Endothelial cell of umbilical vein (primary cell): ENCODE measurements around the gene MAPK9. TPM values are rescaled to one million over a fixed set of nuclear protein-coding genes. Genes with fewer than 3 reads are reported as not detected.

Experiments used
- BruUV-seq: library from RNA; stranded (reverse); fragments of 400-500 nt; replicated peaks from 2 replicates; lab custom pipeline; 2021; lab: Mats Ljungman, UMichigan
- CTCF ChIA-PET: fragments of 300-600, 350-600 bp; sonication (Branson Sonifier 250); formaldehyde crosslinking; loops from one replicate; lab custom pipeline; 2021; ENCODE audit warnings: antibody characterized with exemption, inconsistent platforms; lab: Charles Lee
- POLR2A ChIA-PET: fragments of 300-600, 350-600 bp; sonication (Branson Sonifier 250); formaldehyde crosslinking; loops from one replicate; lab custom pipeline; 2021; ENCODE audit warnings: antibody characterized with exemption, inconsistent platforms; lab: Charles Lee
- DNase-seq: peaks from one replicate; pipeline ENCODE4 v3.0.0-alpha.2; 2011; ENCODE audit warnings: low read depth, low spot score
- FAIRE-seq: peaks from 2 replicates; lab custom pipeline; 2011; peaks lifted over from hg19 to GRCh38; lab: Jason Lieb, UNC
- H2AFZ ChIP-seq: 2 replicates; pipeline ENCODE4 v1.6.0; 2012; ENCODE audit warnings: low read depth, low read length, control low read depth, inconsistent platforms
- H3K27ac ChIP-seq: 2 replicates; pipeline ENCODE4 v1.5.1; 2011; ENCODE audit warnings: low read depth, mild to moderate bottlenecking, control low read depth, low read length, moderate library complexity; ENCODE audit not compliant: insufficient read depth
- H3K27me3 ChIP-seq, 2 experiments: 2 replicates each; pipeline versions ENCODE4 v1.6.0 to v1.6.1; 2011; ENCODE audit warnings: low read length in 2 of 2, mixed read lengths in 1 of 2; ENCODE audit not compliant: control insufficient read depth in 2 of 2, insufficient read depth in 2 of 2
- H3K36me3 ChIP-seq, 2 experiments: 2 replicates in 1 of 2; 3 replicates in 1 of 2; pipeline ENCODE4 v1.5.1; 2011; ENCODE audit warnings: low read length in 2 of 2, mild to moderate bottlenecking in 1 of 2, moderate library complexity in 1 of 2; ENCODE audit not compliant: control insufficient read depth in 2 of 2, insufficient read depth in 2 of 2; ENCODE audit errors: extremely low read depth in 1 of 2
- H3K4me1 ChIP-seq: 3 replicates; pipeline ENCODE4 v1.5.1; 2011; ENCODE audit warnings: mild to moderate bottlenecking, low read length; ENCODE audit not compliant: control insufficient read depth, insufficient read depth; ENCODE audit errors: extremely low read depth
- H3K4me2 ChIP-seq: 2 replicates; pipeline ENCODE4 v1.6.1; 2011; ENCODE audit warnings: low read length, control low read depth, mixed read lengths; ENCODE audit not compliant: insufficient read depth
- H3K4me3 ChIP-seq, 3 experiments: fragments of 200-600 bp in 1 of 3; sonication (generic), shearing (Covaris generic) in 1 of 3; replicated peaks in 1 of 3; 2 replicates each; pipeline ENCODE4 v1.5.1; 2011 to 2016; ENCODE audit warnings: control low read depth in 3 of 3, low read length in 3 of 3, mild to moderate bottlenecking in 2 of 3, inconsistent platforms in 1 of 3, low read depth in 1 of 3, moderate library complexity in 1 of 3; ENCODE audit not compliant: insufficient read depth in 1 of 3
- H3K79me2 ChIP-seq: 2 replicates; pipeline ENCODE4 v1.6.0; 2012; ENCODE audit warnings: low read length, inconsistent platforms; ENCODE audit not compliant: control insufficient read depth, insufficient read depth
- H3K9ac ChIP-seq: replicated peaks from 2 replicates; pipeline ENCODE3; 2011; ENCODE audit warnings: low read length, control low read depth; ENCODE audit not compliant: insufficient read depth; ENCODE audit errors: extremely low read depth
- H3K9me1 ChIP-seq: replicated peaks from 3 replicates; pipeline ENCODE4 v1.6.0; 2011; ENCODE audit warnings: mild to moderate bottlenecking, low read length; ENCODE audit not compliant: control insufficient read depth, insufficient read depth; ENCODE audit errors: extremely low read depth
- H3K9me3 ChIP-seq: replicated peaks from 2 replicates; pipeline ENCODE4 v1.5.1; 2012; ENCODE audit warnings: low read length, inconsistent platforms; ENCODE audit not compliant: control insufficient read depth, insufficient read depth
- H4K20me1 ChIP-seq: replicated peaks from 2 replicates; pipeline ENCODE3; 2011; ENCODE audit warnings: mild to moderate bottlenecking, low read length; ENCODE audit not compliant: control insufficient read depth, insufficient read depth; ENCODE audit errors: extremely low read depth
- EZH2 ChIP-seq: IDR thresholded peaks from 2 replicates; pipeline ENCODE4 v1.6.1; 2012; ENCODE audit warnings: borderline replicate concordance, low read depth, mild to moderate bottlenecking, moderate library complexity, low read length, inconsistent platforms; ENCODE audit not compliant: severe bottlenecking
- FOS ChIP-seq: IDR thresholded peaks from 2 replicates; pipeline ENCODE4 v1.6.1; 2011; ENCODE audit warnings: mild to moderate bottlenecking, low read length, moderate library complexity, borderline replicate concordance; ENCODE audit not compliant: insufficient read depth
- GATA2 ChIP-seq: IDR thresholded peaks from 2 replicates; pipeline ENCODE4 v1.7.0; 2011; ENCODE audit warnings: low read depth, mild to moderate bottlenecking, moderate library complexity, mixed read lengths, low read length; ENCODE audit not compliant: insufficient read length, insufficient read depth
- JUN ChIP-seq: IDR thresholded peaks from 2 replicates; pipeline ENCODE4 v1.6.1; 2011; ENCODE audit warnings: borderline replicate concordance, low read depth; ENCODE audit not compliant: insufficient read length, insufficient read depth
- MAX ChIP-seq: IDR thresholded peaks from 2 replicates; pipeline ENCODE4 v1.6.1; 2011; ENCODE audit not compliant: insufficient read depth, insufficient read length
- MYC ChIP-seq: IDR thresholded peaks from one replicate; pipeline ENCODE4 v1.6.1; 2011; ENCODE audit warnings: mild to moderate bottlenecking, low read depth, low read length
- POLR2A ChIP-seq: IDR thresholded peaks from 2 replicates; pipeline ENCODE4 v1.6.1; 2012; ENCODE audit warnings: low read depth, mild to moderate bottlenecking, control low read depth, low read length
- POLR2AphosphoS5 ChIP-seq: IDR thresholded peaks from 2 replicates; pipeline ENCODE4 v1.6.1; 2012; ENCODE audit warnings: low read depth, mild to moderate bottlenecking, control low read depth, low read length, moderate library complexity; ENCODE audit not compliant: insufficient read depth
- dilution Hi-C: fragments of 300-500 bp; cut with MboI; formaldehyde crosslinking; loops from one replicate; pipeline ENCODE4 v1.15.0; 2019; ENCODE audit warnings: low sequenced_read_pairs; ENCODE audit not compliant: extremely low pct_ligation_motif_present
- intact Hi-C: fragments of 100-400 bp; cut with micrococcal nuclease; formaldehyde crosslinking; loops from one replicate; pipeline ENCODE4 v1.10.0; 2022
- polyA plus RNA-seq, 4 experiments: library from polyadenylated mRNA; depleted of rRNA in 3 of 4; stranded (reverse) in 3 of 4; unstranded in 1 of 4; fragments of >200 nt; gene quantifications; 2 replicates each; pipeline versions ENCODE4 v1.2.1 to v1.2.3, GENCODE V29; 2011 to 2012; ENCODE audit warnings: missing spikeins in 1 of 4
- total RNA-seq: library from RNA; stranded (reverse); gene quantifications from 2 replicates; pipeline ENCODE4 v1.2.3, GENCODE V29; 2021
- TF ChIP-seq, protein P1 (sequence below), 2 donors: IDR thresholded peaks; 1 replicate in 1 of 2; 2 replicates in 1 of 2; pipeline ENCODE4 v1.5.1; 2011; ENCODE audit warnings: low read length in 2 of 2, mild to moderate bottlenecking in 2 of 2, moderate library complexity in 2 of 2, control low read depth in 1 of 2, inconsistent platforms in 1 of 2, low read depth in 1 of 2; ENCODE audit not compliant: insufficient read depth in 1 of 2; ENCODE audit errors: extremely low read depth in 1 of 2

The MAPK9 gene
- total and polyA plus RNA-seq, 2 donors (not counting 3 experiments of a cell fraction or from before 2014, with no cell fraction given): 24.6 to 34.8 TPM

DNA sequence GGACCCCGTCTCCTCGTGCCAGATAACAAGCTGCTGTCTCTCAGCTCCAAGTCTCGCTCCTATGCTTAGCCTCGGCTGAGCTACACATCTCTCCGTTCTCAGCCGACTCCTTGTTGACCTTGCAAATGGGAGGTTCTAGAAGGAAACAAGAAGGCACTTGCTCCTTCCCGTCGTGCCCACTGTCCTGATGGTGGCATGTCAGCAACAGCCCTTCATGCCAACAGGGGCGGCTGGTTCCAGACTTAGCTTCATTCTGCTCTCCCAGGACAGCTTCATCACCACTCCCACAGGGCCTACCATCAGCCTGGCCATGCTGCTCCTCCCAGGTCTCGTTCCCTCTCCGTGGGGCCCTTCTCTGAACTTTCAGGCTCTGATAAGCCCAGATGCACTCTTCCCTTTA lies 69.8 kb downstream of the MAPK9 start:
- H3K79me2 ChIP-seq: no peaks in the 10 kb centered on the region
- no peaks in the 10 kb centered on the region for H3K36me3 ChIP-seq
- FAIRE-seq: no peak
- ChIA-PET CTCF (interaction anchor here (1.3 to 1.8 kb wide), 2 partner anchors 13 to 107 kb away, joined by 3 to 5 read pairs; partner anchors contain the start of gene RASGEF1C), POLR2A (no interaction called here)
- no peaks in the 10 kb centered on the region for H3K27me3 ChIP-seq
- dilution Hi-C loops: no loop called here
- no peak overlapping the region for H3K27ac ChIP-seq
- H4K20me1 ChIP-seq: peaks cover 2% of the 10 kb centered on the region
- no peak overlapping the region for H3K4me2 ChIP-seq
- no peak for DNase-seq
- no peak overlapping the region for H3K4me3 ChIP-seq
- H3K9ac ChIP-seq: no peak overlapping the region
- no peaks in the 10 kb centered on the region for H3K4me1 ChIP-seq
- intact Hi-C loops: no loop called here
- H3K9me3 ChIP-seq: no peaks in the 10 kb centered on the region
- TF ChIP-seq JUN (no peak), MAX (no peak), GATA2 (no peak), EZH2 (no peak), MYC (no peak), POLR2A (no peak), POLR2AphosphoS5 (no peak), FOS (no peak)
- TF ChIP-seq, protein P1, sequence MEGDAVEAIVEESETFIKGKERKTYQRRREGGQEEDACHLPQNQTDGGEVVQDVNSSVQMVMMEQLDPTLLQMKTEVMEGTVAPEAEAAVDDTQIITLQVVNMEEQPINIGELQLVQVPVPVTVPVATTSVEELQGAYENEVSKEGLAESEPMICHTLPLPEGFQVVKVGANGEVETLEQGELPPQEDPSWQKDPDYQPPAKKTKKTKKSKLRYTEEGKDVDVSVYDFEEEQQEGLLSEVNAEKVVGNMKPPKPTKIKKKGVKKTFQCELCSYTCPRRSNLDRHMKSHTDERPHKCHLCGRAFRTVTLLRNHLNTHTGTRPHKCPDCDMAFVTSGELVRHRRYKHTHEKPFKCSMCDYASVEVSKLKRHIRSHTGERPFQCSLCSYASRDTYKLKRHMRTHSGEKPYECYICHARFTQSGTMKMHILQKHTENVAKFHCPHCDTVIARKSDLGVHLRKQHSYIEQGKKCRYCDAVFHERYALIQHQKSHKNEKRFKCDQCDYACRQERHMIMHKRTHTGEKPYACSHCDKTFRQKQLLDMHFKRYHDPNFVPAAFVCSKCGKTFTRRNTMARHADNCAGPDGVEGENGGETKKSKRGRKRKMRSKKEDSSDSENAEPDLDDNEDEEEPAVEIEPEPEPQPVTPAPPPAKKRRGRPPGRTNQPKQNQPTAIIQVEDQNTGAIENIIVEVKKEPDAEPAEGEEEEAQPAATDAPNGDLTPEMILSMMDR (IDR thresholded peaks at IDR 0.05; ENCODE audit: extremely low read depth in 1 of 2, insufficient read depth in 1 of 2, low read depth in 1 of 2, low read length in 2 of 2): no peak
- no peak overlapping the region for H2AFZ ChIP-seq
- BruUV-seq: no TSS peak
- H3K9me1 ChIP-seq: no peaks in the 10 kb centered on the region
